Stimulated activated CD4-positive, alpha-beta T cell treated with anti-CD3 and anti-CD28 coated beads, Interleukin-4, amount 100 ng/mL, for 48 hours (primary cell): Measurements from ENCODE around the gene OR10H5.
"Not testable (repeated sequence)": the region's sequence is repeated elsewhere in the genome, so short reads cannot be mapped to it uniquely, and the experiment has no call there.

Source experiments
- DNase-seq, 2 donors: peaks; one replicate each; pipeline ENCODE4 v3.0.0-alpha.2; 2020; ENCODE audit warnings: low read depth in 2 of 2

OR10H5 gene, protein sequence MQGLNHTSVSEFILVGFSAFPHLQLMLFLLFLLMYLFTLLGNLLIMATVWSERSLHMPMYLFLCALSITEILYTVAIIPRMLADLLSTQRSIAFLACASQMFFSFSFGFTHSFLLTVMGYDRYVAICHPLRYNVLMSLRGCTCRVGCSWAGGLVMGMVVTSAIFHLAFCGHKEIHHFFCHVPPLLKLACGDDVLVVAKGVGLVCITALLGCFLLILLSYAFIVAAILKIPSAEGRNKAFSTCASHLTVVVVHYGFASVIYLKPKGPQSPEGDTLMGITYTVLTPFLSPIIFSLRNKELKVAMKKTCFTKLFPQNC

DNA sequence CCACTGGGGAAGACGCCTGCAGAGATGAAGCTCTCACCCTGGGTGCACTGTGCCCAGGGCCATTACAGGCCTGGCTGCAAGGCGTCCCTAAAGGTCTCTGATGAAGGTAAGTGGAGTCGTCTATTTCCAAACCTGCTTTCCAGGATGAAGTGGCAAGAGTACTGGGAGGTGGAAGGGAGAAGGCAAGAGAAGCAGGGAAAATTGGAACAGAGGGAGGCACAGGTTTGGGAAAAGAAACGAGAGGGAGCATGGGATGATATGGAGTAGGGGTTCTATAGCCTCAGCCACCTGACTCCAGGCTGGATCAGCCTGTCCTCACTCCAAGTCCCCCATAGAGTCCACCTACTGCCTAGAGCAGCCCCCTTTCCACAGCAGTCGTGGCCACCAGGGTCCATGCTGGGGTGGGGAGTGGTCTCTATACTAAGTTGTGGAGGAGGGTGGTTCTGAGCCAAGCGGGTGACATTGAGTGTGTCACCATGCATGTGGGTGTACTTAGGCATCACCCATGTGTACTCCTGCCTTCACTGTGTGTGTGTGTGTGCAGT lies at the start of gene OR10H5:
Gene OR10H5, plus strand, starts transcription at position 51 of the 545 bp plus-strand sequence. CDS start 6,388 bp downstream, outside the sequence.
- DNase-seq: no peak

DNA sequence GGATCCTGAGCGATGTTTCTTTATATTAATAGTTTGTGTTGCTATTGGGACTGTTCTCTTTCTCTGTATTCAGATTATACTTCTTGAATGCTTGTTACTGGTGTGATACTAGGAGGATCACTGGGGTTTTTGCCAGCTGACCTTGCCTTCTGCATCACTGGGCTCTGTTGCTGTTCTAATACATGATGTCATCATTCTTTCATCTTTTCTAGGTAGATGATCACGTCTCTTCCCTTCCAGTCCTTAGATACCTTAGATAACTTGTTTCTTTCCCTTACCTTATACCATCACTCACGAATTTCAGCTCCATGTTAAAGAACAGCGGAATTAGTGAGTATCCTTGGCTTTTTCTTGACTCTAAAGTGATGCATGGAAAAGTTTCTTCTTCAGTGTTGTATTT lies 49.7 kb upstream of the OR10H5 start, which contains the start of gene OR10H3:
Gene OR10H3, plus strand, starts transcription at position 264 of the 400 bp plus-strand sequence. CDS start 3,408 bp downstream, outside the sequence.
- no peak for DNase-seq

- DNase-seq: no peak
Observed at GRCh38 chr19:15740785-15741184, 46.7 kb upstream of the OR10H5 start.

GRCh38 chr19:15748239-15748638 lies 39.2 kb upstream of the OR10H5 start:
- no peak for DNase-seq

DNA sequence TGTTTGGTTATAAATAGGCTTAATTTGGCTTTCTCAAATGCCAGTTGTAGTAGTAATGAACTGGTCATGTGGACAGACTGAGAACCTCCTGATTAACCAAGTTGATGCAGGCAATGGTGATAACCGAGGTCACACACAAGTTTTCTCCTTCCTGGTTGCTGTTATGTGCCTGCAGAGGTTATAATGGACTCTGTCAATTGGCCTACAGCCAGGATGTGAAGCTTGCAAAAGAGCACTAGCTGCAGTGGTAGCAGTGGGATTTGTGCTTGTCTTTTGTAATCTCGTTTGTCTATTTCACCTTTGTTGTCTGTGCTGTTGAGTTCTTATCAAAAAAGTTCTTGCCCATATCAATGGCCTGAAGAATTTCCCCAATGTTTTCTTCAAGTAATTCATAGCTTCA lies 29.1 kb upstream of the OR10H5 start:
- no peak for DNase-seq

GRCh38 chr19:15759962-15760565 lies 27.4 kb upstream of the OR10H5 start:
- no peak for DNase-seq

GRCh38 chr19:15769586-15769985 lies 17.9 kb upstream of the OR10H5 start:
- no peak for DNase-seq

DNA sequence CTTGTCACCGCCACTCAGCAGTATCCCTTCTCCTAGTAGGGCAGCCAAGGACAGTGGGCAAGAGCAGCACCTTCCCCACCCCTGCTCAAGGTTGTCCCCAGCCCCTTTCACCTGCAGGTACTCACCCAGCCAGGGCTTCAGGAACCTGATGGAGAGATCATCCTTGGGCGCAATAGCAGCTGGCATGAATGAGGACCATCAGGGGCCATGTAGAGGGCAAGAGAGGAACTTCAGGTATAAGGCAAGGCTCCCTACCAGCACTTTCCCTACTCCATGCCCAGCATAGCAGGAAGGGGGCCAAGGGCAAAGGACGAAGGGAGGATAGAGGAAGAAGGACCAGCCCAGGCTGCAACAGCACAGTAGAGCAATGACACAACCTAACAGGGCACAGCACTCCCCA lies 13.3 kb upstream of the OR10H5 start:
- not testable (repeated sequence) for DNase-seq

- DNase-seq: no peak
Observed at GRCh38 chr19:15775249-15775648, 12.2 kb upstream of the OR10H5 start.

DNA sequence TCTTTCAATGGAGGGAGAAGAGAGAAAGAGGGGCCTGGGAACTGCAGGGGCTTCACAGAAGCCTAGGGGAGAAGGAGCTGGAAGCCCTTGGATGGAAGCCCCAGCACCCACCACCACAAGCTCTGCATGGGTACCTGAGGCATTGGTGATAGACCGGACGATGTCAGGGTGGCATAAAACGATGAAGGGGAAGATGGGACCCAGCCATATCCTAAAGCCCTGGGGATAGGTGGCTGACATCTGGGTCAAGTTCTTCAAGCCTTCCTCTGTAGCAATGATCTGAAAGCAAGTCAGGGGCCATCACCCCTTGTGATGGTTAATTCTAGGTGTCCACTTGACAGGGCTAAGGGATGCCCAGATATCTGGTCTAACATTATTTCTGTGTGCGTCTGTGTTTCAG lies 11.2 kb upstream of the OR10H5 start:
- DNase-seq: no peak

- DNase-seq: no peak
Observed at GRCh38 chr19:15776991-15777970, 10.2 kb upstream of the OR10H5 start.

- DNase-seq: no peak
Observed at GRCh38 chr19:15779756-15780476, 7.5 kb upstream of the OR10H5 start.

DNA sequence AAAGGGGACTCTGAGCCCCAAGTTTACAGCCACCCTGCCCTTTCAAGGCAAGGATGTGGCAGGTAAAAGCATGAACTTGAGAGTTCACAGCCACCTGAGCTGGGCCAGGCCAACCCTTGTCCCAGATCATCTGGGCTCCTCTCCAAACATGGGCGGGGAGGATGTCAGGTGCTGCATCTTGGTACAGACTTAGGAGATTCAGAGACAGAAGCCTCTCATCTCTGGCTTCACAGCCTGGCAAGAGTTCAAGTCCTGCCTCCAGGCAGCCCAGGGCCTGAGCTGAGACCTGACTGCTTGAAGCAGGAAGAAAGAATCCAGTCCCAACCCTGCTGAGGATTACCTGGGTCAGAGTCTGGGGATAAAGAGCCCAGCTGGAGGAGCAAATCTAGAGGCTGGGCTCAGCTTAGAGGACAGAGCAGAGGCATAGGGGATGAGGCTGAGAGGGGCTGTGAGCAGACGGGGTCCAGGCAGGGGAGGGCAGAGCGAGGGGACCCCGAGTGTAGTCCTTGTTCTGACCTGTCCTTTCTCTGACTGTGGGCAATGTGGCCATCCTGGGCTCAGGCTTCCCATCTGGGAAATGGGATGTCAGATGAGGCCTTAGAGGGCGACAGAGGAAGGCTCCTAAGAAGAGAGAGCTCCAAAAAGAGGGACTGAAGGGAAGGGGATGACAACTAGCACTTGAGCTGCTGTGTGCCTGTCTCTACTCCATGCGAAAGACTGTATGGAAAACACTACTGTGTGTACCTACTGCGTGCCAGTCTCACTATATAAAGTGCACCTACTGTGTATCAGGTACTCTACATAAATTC lies 6.6 kb upstream of the OR10H5 start:
- no peak for DNase-seq

DNA sequence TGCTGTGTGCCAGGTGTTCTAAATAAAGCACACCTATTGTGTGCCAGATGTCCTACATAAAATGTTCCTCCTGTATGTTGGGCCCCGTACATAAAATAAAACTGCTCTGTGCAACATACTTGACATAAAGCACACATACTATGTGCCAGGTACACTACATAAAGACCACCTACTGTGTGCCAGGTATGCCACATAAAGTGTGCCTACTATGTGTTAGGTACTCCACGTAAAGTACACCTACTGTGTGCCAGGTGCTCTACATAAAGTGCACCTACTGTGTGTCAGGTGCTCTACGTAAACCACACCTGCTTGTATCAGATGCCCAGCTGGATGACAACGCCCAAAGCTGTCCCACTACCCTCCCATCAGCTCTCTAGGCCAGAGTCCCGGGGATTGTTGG lies 5.8 kb upstream of the OR10H5 start:
- DNase-seq: no peak

DNA sequence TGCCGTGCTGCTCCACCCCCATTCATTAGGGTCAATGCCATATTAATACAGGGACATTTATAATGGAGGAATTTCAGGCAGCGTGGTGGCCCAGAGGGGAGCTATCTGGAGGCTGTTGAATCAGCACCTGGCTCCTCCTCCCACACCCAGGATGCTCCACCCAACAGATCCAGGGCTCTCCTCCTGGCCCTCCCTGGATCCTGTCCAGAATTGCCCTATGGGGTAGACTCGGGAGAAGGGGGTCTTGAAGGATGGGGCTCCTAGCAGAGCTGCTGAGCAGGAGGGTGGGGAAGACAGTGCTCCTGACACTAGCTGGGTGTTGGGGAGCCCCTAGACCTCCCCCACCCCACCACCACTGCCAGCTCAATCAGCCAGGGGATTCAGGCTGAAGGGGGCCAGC lies 5.2 kb upstream of the OR10H5 start:
- DNase-seq: no peak

GRCh38 chr19:15782896-15783295 lies 4.6 kb upstream of the OR10H5 start:
- not testable (repeated sequence) for DNase-seq

- no peak for DNase-seq
Observed at GRCh38 chr19:15788594-15789270, 1.3 kb downstream of the OR10H5 start.

DNA sequence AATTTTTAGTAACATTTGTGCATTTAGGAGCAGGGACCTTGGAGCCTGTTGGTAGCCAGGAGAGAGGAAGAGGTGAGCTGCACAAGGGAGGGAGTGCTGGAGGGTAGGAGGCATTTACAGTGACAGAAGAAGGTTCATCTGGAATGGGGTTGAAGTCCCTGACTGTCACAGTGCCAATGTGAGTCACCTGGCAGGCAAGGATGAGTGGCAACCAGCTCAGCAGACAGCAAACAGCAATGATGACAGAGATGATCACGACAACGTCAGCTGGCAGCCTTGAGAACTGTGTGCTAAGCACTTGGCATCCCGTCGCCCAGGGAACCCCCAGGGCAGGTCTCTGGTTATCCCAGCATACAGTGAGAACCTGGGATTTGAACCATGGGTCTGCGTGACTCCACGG lies 2.6 kb downstream of the OR10H5 start:
- DNase-seq: no peak

- DNase-seq: not testable (repeated sequence)
Observed at GRCh38 chr19:15794279-15794678, 6.8 kb downstream of the OR10H5 start.

GRCh38 chr19:15810335-15810734 lies 22.9 kb downstream of the OR10H5 start:
- DNase-seq: no peak
